Measurements from ENCODE around the gene SPAM1.
"Not testable (repeated sequence)": the region's sequence is repeated elsewhere in the genome, so short reads cannot be mapped to it uniquely, and the experiment has no call there.

Gene SPAM1

GRCh38 chr7:123924941-123925340, at the start of gene SPAM1:
Gene SPAM1, plus strand, starts transcription at chr7:123925241. Its CDS starts 28,330 bp downstream, at chr7:123953571.
- DNase-seq (ENCODE audit: low read depth): no peak

DNA sequence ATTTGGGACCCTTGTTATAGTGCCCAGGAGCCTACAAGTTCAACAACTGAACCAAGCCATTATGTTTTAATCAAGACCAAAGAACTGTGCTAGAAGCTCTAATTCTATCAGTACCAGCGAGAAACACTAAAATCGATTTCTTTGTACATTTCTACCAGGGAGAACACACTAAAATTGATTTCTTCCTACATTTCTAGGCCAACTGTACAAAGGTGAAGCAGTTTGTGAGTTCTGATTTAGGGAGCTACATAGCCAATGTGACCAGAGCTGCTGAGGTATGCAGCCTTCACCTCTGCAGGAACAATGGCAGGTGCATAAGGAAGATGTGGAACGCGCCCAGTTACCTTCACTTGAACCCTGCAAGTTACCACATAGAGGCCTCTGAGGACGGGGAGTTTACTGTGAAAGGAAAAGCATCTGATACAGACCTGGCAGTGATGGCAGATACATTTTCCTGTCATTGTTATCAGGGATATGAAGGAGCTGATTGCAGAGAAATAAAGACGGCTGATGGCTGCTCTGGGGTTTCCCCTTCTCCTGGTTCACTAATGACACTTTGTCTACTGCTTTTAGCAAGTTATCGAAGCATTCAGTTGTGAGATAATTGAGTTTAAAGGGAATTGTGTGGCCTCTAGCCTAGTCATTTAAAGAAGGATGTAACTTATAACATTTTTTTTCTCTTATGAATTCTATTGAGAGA, 48.3 kb upstream of the SPAM1 start:
- no peak for DNase-seq (ENCODE audit: low read depth)

- no peak for DNase-seq (ENCODE audit: low read depth)
These were observed 45.4 kb upstream of the SPAM1 start for GRCh38 chr7:123879628-123880027.

DNA sequence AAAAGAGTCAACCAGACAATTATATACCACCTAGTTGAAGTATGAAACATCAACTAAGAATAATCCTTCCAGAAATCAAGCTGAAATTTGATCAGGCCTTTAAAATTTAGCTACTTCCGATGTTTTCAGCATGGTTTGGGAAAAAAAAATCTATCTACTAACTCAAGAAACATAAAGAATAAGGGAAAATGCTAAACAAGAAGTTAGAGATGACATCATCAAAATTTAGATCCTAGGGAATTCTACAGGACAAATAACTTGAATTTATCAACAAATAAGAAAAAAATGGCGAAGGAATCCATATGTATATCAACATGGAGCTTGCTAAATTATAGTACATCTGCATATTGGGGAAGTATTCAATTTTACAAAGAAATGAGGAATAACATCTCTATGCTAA, 43.7 kb upstream of the SPAM1 start:
- DNase-seq (ENCODE audit: low read depth): no peak

DNA sequence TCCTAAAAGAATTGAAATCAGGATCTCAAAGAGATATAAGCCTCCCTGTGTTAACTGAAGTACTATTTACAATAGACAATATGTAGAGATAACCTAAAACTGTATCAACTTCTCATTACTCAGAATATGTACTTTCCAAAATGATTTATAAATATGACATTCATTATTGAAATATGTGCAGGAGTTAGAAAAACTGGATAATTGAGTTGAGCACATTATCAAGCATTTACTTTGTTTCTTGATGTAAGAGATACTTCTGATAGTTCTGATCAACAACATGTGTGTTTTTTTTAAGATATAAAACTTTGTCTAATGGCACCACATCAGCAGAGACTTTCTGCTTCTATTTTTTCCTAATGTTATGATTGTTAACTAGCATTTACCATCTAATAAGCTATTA, 41.9 kb upstream of the SPAM1 start:
- DNase-seq (ENCODE audit: low read depth): no peak

- no peak for DNase-seq (ENCODE audit: low read depth)
These were observed 36.8 kb upstream of the SPAM1 start for GRCh38 chr7:123888192-123888591.

- not testable (repeated sequence) for DNase-seq (ENCODE audit: low read depth)
These were observed 30.3 kb upstream of the SPAM1 start for GRCh38 chr7:123894753-123895152.

DNA sequence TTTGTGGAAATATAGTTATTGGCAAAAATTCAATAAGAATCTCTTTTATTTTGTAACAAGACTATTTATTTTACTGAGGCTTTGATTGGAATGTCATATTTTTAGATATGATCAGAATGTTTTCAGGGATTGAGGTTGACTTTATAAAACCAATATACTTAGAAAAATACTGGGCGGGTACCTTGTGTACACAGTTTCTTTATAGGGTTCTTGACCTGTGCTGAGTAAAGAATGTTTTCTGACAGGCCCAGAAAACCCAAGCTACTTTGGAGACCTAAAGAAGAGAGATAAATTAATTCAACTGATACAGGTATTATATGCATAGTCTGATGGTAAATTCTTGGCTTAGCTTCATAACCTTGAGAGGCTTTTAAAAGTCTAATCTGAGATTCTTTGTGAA, 23.9 kb upstream of the SPAM1 start:
- no peak for DNase-seq (ENCODE audit: low read depth)

- no peak for DNase-seq (ENCODE audit: low read depth)
These were observed 19.3 kb upstream of the SPAM1 start for GRCh38 chr7:123905714-123906113.

DNA sequence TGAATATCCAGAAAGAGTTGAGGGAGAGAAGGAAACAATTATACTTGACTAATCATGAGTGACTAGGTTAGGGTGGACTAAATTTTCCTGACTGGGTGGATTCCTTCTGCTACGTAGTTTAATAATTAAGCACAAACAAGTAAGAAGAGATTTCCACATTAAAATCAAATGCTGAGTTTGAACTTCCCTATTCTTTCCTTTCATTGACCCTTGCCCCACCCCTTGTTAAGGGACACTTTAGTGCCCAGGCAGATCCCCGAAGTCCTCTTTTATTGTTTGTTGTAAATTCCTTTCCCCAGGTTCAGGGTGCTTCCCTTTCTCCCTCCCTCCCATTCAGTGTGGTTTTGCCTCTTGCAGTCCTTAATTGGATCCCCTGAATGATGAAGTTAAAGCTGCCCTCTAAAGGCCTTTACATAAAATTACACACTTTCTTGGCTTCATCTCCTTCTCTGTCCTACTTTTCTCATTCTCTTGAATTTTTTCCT, 8.8 kb upstream of the SPAM1 start:
- no peak for DNase-seq (ENCODE audit: low read depth)

GRCh38 chr7:123917878-123918277, 7.2 kb upstream of the SPAM1 start:
- no peak for DNase-seq (ENCODE audit: low read depth)

- DNase-seq (ENCODE audit: low read depth): no peak
These were observed 6.7 kb upstream of the SPAM1 start for GRCh38 chr7:123918309-123918708.

- DNase-seq (ENCODE audit: low read depth): no peak
These were observed 1.4 kb upstream of the SPAM1 start for GRCh38 chr7:123923599-123923998.

DNA sequence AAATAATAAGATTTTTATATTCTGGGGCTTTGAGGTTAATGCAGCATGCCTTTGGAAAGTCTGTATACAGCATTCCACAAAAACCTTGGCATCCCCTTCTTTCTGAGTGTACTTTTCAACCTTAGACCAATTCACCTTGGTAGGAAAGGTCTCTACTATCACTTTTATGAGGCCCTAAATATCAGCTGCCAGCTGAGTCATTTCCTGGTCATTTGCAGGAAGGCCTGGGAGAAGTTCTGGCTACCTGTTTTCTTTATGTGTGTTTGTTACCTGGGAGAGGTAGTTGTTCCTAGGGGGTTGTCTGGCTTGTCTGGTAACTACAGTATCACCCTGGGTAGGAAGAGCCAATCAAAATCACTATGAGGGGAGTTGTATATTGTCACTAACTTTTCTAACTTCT, 4.1 kb downstream of the SPAM1 start:
- no peak for DNase-seq (ENCODE audit: low read depth)

- no peak for DNase-seq (ENCODE audit: low read depth)
These were observed 4.6 kb downstream of the SPAM1 start for GRCh38 chr7:123929655-123930054.

DNA sequence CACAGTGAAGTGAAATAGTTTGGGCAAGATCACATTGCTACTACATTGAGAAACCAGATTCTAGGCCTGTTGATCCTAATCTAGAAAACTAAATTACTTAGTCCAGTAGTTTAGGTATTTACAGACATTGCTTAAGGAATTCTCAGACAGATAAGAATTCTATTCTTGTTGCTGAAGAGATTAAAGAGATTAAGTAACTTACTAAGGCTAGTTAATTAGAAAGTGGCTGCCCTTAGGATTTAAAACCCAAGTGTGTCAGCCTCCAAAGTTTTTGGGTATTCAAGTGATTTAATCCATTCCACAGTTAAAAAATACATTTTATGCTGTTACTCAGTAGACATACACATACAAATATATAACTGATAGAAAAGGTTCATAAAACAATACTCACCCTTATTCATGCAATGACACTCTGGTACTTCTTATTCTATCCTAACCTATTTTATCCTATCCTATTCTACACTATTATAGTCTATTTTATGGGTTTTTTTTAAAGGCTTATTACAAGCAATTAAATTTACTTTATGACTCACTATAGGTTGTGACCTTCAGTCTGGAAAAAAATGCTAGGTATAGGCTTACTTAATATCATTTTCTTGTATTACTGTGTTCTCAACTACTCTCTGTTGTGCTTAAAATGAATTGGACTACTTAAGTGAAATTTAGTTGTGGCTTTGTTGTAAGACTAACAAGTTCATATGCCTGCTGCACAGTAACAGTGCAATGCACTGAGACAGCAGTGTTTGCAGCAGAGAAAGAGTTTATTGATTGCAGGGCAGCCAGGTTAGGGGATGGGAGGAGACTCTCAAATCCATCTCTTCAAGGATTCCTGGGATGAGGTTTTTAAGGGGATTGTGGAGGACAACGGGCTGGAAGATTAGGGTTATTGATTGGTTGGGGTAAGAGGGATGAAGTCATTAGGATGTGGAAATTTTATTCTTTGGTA, 10.7 kb downstream of the SPAM1 start:
- no peak for DNase-seq (ENCODE audit: low read depth)

DNA sequence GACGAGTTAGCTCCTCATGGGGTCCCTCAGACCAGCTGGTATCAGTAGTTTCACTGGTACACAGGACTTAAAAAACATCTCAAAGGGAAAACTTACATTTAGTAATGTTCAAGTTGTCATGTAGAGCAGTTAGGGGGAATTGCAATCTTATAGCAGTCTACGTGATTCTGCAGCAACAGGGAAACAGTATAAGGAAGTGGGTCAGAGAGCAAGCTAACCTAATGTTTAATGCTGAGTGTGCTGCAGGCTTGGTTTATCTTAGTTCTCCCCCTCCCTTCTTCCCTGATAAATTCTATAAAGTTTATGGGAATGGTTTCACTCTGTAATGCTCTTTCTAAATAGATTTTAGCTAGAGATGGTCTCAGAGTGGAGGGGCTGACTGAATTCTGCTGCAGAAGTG, 11.3 kb downstream of the SPAM1 start:
- no peak for DNase-seq (ENCODE audit: low read depth)

DNA sequence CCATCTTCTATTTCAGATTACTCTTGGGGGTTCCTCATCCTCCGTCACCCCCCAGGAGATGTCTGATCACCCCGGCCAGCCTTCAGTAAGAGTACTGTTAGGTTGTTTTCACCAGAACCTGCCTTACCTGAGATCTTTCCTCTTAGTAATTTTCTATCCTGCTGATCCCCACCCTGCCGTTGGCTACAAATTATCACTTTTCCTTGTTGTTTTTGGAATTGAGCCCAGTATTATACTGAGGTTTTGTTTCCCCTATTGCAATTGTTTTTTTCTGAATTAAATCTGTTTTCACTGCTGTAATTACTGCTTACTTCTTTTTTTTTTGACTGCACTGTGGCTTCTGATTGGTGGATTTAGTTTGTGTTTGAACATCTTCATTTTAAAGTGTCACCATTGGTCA, 14.7 kb downstream of the SPAM1 start:
- DNase-seq (ENCODE audit: low read depth): no peak

DNA sequence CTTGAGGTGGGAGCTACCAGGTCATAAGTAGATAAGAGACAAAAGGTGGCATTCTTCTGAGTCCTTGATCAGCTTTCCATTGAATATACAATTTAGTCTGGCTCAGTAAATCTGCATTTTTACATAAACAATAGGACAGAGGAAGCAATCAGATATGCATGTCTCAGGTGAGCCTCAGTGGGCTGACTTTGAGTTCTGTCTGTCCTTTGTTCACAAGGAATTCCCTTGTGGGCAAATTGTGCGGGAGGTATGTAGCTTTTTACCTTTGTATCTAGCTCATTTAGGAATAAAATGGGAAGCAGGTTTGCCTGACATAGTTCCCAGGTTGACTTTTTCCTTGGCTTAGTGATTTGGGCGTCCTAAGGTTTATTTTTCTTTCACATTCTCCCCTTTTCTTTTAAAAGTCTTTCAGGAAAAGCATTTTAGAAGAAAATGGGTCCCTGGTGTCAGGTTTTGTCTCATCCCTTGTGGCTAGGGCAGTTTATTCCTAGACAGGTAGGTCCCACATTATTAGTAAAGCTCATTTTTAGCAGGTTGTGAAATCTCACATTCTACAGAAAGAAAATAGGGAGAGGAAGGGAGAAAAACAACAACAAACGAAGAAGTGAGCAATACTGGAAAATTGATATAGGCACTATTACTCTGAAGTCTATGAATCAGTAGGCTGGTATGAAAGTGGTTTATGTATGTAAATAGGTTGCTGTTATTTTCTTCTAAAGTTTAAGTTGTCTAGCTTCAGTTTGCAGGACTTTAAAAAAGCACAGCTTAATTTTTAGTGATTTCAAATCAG, 16.5 kb downstream of the SPAM1 start:
- DNase-seq (ENCODE audit: low read depth): no peak

GRCh38 chr7:123944395-123944794, 19.4 kb downstream of the SPAM1 start:
- DNase-seq (ENCODE audit: low read depth): no peak

DNA sequence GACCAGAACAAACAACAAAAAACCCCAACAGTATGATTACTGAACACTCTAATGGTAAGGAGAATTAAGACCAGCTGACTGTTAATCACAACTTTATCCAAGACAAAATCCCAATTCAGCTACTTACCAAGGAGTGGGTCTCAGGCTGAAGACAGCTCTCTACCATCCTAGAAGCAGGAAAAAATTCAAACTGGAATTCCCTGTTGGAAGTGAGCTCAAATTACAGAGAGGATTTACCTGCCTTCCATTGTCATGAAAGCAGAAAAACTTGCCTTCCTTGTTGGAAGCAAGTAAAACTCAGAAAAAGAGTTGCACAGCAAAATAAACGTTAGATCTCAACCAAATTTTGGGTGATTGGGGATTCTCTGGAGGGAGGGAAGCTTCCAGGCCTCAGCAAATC, 20.9 kb downstream of the SPAM1 start:
- DNase-seq (ENCODE audit: low read depth): no peak

DNA sequence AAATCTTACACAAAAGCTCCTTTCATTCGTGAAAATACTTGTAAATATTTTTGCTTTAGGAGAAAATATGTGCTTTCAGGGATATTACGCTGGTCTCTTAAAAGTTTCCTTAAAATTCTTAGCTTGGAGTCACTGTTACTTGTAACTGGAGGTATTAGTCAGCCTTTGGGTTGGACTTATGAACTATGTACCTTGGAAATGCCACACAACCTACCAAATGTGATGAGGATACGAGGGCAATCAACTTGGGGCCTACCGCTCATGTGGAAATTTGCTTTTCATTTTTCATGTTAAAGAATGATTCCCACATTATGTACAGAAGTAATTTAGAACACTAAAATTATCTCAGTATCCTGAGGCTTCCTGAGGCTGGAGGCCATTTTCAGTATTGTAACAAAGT, 23.1 kb downstream of the SPAM1 start:
- no peak for DNase-seq (ENCODE audit: low read depth)
